A549 (cell line): Measurements from ENCODE around the gene YWHAB. TPM values are rescaled to one million over a fixed set of nuclear protein-coding genes. Genes with fewer than 3 reads are reported as not detected.

Experiments
- ATAC-seq, 2 experiments: fragments of 200-7000 bp in 1 of 2; fragments of >200 bp in 1 of 2; cut with Nextera tagmentation in 1 of 2; cut with Tn5 transposase in 1 of 2; 3 replicates each; pipeline versions ENCODE4 v1.8.0 to v1.9.1; 2018 to 2020; ENCODE audit warnings: mild to moderate bottlenecking in 1 of 2, moderate library complexity in 1 of 2
- CTCF ChIA-PET: fragments of 300-600 bp; sonication (Branson Sonifier 250); formaldehyde crosslinking; extraction: SDS; loops from one replicate; lab custom pipeline; 2021; ENCODE audit warnings: antibody characterized with exemption, inconsistent platforms; lab: Yijun Ruan, JAX
- POLR2A ChIA-PET: fragments of 350-600 bp; formaldehyde crosslinking; extraction: SDS; loops from one replicate; lab custom pipeline; 2021; ENCODE audit warnings: antibody characterized with exemption, inconsistent platforms; lab: Yijun Ruan, JAX
- DNase-seq, 2 experiments: peaks; one replicate each; pipeline versions ENCODE4 v3.0.0 to v3.0.0-alpha.2; 2011 to 2016; ENCODE audit warnings: low read depth in 1 of 2, low spot score in 1 of 2
- FAIRE-seq: peaks from 2 replicates; lab custom pipeline; 2011; peaks lifted over from hg19 to GRCh38; lab: Jason Lieb, UNC
- H3K27ac ChIP-seq, 2 experiments: fragments of >200 bp; sonication (Bioruptor Twin); formaldehyde crosslinking; 3 replicates each; pipeline ENCODE4 v1.5.1; 2016 to 2017
- H3K4me1 ChIP-seq: fragments of >200 bp; sonication (Bioruptor Twin); formaldehyde crosslinking; 3 replicates; pipeline ENCODE4 v1.6.1; 2016
- H3K4me2 ChIP-seq: fragments of >200 bp; sonication (Bioruptor Twin); formaldehyde crosslinking; 3 replicates; pipeline ENCODE4 v1.6.1; 2016
- H3K4me3 ChIP-seq: fragments of >200 bp; sonication (Bioruptor Twin); formaldehyde crosslinking; 3 replicates; pipeline ENCODE4 v1.5.1; 2016
- H3K9me3 ChIP-seq: fragments of >200 bp; sonication (Bioruptor Twin); formaldehyde crosslinking; 3 replicates; pipeline ENCODE4 v1.6.1; 2016
- CHD2 ChIP-seq: fragments of 150-350 bp; IDR thresholded peaks from 2 replicates; pipeline ENCODE4 v1.6.1; 2014; ENCODE audit warnings: low read length; ENCODE audit not compliant: partially characterized antibody
- FOSL2 ChIP-seq, 2 experiments: fragments of 450-650 bp in 1 of 2; fragments of >200 bp in 1 of 2; sonication (Bioruptor Twin) in 1 of 2; formaldehyde crosslinking; IDR thresholded peaks; 2 replicates each; pipeline versions ENCODE4 v1.5.0 to v1.6.1; 2016 to 2020; ENCODE audit warnings: mild to moderate bottlenecking in 1 of 2, moderate library complexity in 1 of 2
- HOXB13 ChIP-seq: fragments of 250-450 bp; sonication (Bioruptor Pico); IDR thresholded peaks from 2 replicates; pipeline ENCODE4 v1.5.0; 2020; ENCODE audit warnings: low read depth, mild to moderate bottlenecking, moderate library complexity
- JUN ChIP-seq, 2 experiments: fragments of >200 bp; sonication (Bioruptor Twin); formaldehyde crosslinking; IDR thresholded peaks; 2 replicates in 1 of 2; 3 replicates in 1 of 2; pipeline ENCODE4 v1.6.1; 2016 to 2017
- MAFK ChIP-seq: fragments of 450-650 bp; IDR thresholded peaks from 2 replicates; pipeline ENCODE4 v1.6.1; 2014; ENCODE audit not compliant: partially characterized antibody
- NPAS2 ChIP-seq: fragments of 250-450 bp; sonication (Bioruptor Pico); IDR thresholded peaks from 2 replicates; pipeline ENCODE4 v1.8.0; 2022; ENCODE audit warnings: mild to moderate bottlenecking, moderate library complexity, borderline replicate concordance
- NR3C1 ChIP-seq: fragments of >200 bp; sonication (Bioruptor Twin); formaldehyde crosslinking; IDR thresholded peaks from 3 replicates; pipeline ENCODE4 v1.6.1; 2017
- RAD21 ChIP-seq, 2 experiments: fragments of >200 bp in 1 of 2; sonication (Bioruptor Twin) in 1 of 2; formaldehyde crosslinking in 1 of 2; IDR thresholded peaks in 1 of 2; conservative IDR thresholded peaks in 1 of 2; 2 replicates in 1 of 2; 3 replicates in 1 of 2; pipeline ENCODE4 v1.6.1; 2012 to 2018; ENCODE audit warnings: inconsistent platforms in 1 of 2
- ZNF302 ChIP-seq: fragments of 250-450 bp; sonication (Bioruptor Pico); IDR thresholded peaks from 2 replicates; pipeline ENCODE4 v1.9.0; 2021; ENCODE audit warnings: inconsistent platforms, mild to moderate bottlenecking, moderate library complexity
- WGBS: methylation state at CpG from one replicate; pipeline ENCODE4 v1.1.6; 2017; ENCODE audit errors: missing lambda C conversion rate; 5-methylcytosine and 5-hydroxymethylcytosine counted together
- polyA plus RNA-seq, 4 experiments: library from polyadenylated mRNA; depleted of rRNA in 3 of 4; stranded (reverse); fragments of >200 nt; fragmentation: RNase III in 1 of 4; extraction: RNeasy Plus Mini Kit Qiagen cat#74134 plus additional on column Dnase treatment in 1 of 4; gene quantifications; 2 replicates in 3 of 4; 3 replicates in 1 of 4; pipeline ENCODE4 v1.2.3, GENCODE V29; 2011 to 2017
- TF ChIP-seq, protein P1 (sequence below): fragments of 450-650 bp; IDR thresholded peaks from 2 replicates; pipeline ENCODE4 v1.6.1; 2014; ENCODE audit warnings: antibody characterized with exemption
- TF ChIP-seq, protein P2 (sequence below): fragments of >200 bp; sonication (Bioruptor Twin); formaldehyde crosslinking; IDR thresholded peaks from 3 replicates; pipeline ENCODE4 v1.5.1; 2016

The YWHAB gene
- polyA plus RNA-seq, 2 of the 4 experiments (the other 2 are of a cell fraction), result 163 to 205 TPM

DNA sequence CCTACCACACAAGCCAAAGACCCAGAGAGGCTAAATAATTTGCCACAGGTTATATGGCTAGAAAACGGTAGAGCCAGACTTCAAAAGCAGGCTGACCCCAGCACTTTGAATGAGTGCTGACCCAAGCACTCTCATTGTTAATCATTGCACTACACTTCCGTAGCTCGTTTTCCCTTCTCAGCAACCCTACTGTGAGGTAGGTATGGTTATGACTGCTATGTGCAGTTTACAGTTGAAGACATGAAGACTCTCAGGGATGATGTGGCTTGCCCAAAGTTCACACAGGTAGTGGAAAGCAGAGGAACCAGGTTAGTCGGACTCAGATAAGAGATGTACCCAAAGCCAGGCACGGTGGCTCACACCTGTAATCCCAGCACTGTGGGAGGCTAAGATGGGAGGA, 41.6 kb upstream of the YWHAB start:
- peaks cover 12% of the 10 kb centered on the region for H3K9me3 ChIP-seq
- ChIA-PET CTCF (interaction anchor here (1.4 kb wide), 1 partner anchor 96 kb away, joined by 3 read pairs; no protein-coding TSS in a partner anchor), POLR2A (no interaction called here)
- no peak for DNase-seq
- FAIRE-seq, result no peak
- WGBS, result 25% methylated on average over 5 of the region's 5 CpGs
- no peak overlapping the region for H3K27ac ChIP-seq
- no peaks in the 10 kb centered on the region for H3K4me1 ChIP-seq
- H3K4me3 ChIP-seq, result no peak overlapping the region
- TF ChIP-seq HOXB13, result no peak
- TF ChIP-seq, protein P1, sequence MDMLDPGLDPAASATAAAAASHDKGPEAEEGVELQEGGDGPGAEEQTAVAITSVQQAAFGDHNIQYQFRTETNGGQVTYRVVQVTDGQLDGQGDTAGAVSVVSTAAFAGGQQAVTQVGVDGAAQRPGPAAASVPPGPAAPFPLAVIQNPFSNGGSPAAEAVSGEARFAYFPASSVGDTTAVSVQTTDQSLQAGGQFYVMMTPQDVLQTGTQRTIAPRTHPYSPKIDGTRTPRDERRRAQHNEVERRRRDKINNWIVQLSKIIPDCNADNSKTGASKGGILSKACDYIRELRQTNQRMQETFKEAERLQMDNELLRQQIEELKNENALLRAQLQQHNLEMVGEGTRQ, result no peak
- no peak for TF ChIP-seq JUN (IDR thresholded peaks at IDR 0.05)
- TF ChIP-seq NPAS2 (CRISPR knock-in tag), result no peak
- no peak for ATAC-seq
- no peak overlapping the region for H3K4me2 ChIP-seq

DNA sequence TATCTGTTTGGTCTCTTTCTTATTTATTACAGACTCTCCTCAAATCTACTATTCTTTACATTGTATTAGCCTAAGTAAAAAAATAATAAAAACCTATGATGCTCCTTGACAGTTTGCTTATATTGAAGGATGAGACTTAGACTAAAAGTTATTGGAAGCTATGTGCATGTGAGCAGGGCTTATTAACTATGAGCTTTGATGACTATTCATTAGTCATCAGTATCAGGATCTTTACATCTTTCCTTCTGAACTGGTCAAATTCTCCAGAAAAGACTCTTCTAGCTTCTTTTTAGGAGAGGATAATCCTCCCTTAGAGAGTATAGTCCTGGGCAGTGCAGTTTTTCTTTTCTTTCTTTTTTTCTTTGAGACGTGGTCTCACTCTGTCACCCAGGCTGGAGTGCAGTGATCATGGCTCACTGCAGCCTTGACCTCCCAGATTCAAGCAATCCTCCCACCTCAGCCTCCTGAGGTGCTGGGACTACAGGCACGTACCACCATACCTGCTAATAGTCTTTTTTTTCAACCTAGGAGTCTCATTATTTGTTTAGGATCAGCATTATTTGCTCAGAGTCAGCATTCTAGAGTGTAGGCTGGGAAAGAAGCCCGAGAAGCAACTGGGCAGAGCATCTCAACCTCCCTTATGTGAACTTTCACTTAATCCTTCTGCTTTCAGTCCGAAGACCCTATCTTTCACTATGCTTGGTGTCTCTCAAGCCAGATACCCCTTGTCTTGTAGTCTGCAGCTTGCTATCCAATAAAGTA, 37.1 kb upstream of the YWHAB start:
- POLR2A ChIA-PET, result no interaction called here
- FAIRE-seq (no peak), DNase-seq (no peak), ATAC-seq (no peak)
- CTCF ChIA-PET, result interaction anchor here (1.4 kb wide), 1 partner anchor 101 kb away, joined by 5 read pairs; no protein-coding TSS in a partner anchor
- 15% methylated on average over 4 of the region's 4 CpGs for WGBS
- Histone ChIP-seq H3K27ac (no peak overlapping the region), H3K4me3 (no peak overlapping the region), H3K4me1 (no peaks in the 10 kb centered on the region), H3K4me2 (no peak overlapping the region), H3K9me3 (no peaks in the 10 kb centered on the region)
- peak; percentile 73 for TF ChIP-seq MAFK
- no peak for TF ChIP-seq JUN (IDR thresholded peaks at IDR 0.05)
- TF ChIP-seq FOSL2 (IDR thresholded peaks at IDR 0.05), result no peak
- 0 out of 2 replicates have a peak, but pooled peaks have one; percentile 29 for TF ChIP-seq FOSL2 (CRISPR knock-in tag; IDR thresholded peaks at IDR 0.05)

DNA sequence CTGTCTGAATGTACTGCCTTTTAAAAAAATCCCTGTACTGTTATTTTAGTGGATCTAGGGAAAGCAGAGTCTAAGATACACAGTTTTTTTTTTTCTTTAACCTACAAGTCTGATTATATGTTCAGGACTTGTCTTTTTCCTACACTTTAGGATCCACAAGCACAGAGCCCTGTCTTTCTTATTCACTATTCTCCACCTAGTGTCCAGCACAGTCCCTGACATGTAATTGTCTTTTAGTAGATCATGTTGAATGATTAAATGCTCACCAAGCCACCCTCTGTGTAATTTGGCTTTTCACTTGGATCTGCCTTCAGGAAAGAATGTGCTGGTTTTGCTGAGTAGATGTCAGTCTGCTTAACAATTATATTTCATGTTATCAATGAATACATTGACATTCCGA, 35.8 kb upstream of the YWHAB start:
- TF ChIP-seq, protein P2, sequence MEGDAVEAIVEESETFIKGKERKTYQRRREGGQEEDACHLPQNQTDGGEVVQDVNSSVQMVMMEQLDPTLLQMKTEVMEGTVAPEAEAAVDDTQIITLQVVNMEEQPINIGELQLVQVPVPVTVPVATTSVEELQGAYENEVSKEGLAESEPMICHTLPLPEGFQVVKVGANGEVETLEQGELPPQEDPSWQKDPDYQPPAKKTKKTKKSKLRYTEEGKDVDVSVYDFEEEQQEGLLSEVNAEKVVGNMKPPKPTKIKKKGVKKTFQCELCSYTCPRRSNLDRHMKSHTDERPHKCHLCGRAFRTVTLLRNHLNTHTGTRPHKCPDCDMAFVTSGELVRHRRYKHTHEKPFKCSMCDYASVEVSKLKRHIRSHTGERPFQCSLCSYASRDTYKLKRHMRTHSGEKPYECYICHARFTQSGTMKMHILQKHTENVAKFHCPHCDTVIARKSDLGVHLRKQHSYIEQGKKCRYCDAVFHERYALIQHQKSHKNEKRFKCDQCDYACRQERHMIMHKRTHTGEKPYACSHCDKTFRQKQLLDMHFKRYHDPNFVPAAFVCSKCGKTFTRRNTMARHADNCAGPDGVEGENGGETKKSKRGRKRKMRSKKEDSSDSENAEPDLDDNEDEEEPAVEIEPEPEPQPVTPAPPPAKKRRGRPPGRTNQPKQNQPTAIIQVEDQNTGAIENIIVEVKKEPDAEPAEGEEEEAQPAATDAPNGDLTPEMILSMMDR, result no peak
- TF ChIP-seq RAD21 (conservative IDR thresholded peaks at IDR 0.05 in 1 of 2, IDR thresholded peaks at IDR 0.05 in 1 of 2), result 0 out of 5 replicates have a peak, but pooled peaks of 1 of the 2 experiments have one; percentile 8
- Histone ChIP-seq H3K4me3 (no peak overlapping the region), H3K4me2 (no peak overlapping the region), H3K27ac (no peak overlapping the region), H3K4me1 (no peaks in the 10 kb centered on the region), H3K9me3 (no peaks in the 10 kb centered on the region)
- DNase-seq (peak in 1 of 2 experiments; percentile 26), FAIRE-seq (no peak), ATAC-seq (peak; percentile 59 to 66; a peak in 4 of 6 replicates)
- 12% methylated on average over 1 of the region's 1 CpG for WGBS
- ChIA-PET CTCF (interaction anchor here (1.1 to 1.5 kb wide), 2 partner anchors 18 to 102 kb away, joined by 4 to 7 read pairs; no protein-coding TSS in a partner anchor), POLR2A (no interaction called here)

DNA sequence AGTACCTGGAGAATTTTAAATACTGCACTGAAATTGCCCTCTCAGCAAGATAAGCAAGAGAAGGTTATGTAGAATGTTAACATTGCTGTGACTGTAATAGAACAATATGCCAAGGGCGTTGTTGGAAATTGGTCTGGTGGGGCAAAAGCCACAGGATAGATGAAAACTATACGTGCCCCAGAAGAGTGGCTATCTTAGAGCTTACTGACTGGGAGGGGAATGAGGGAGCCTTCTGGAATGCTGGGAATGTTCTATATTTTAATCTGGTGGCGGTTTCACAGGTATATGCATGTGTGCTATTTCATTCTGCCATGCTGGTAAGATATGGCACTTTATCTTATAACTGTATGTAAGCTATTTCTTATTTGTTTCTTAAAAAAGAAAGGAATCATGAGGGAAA, 35.2 kb upstream of the YWHAB start:
- CTCF ChIA-PET, result interaction anchor here (1.0 to 1.5 kb wide), 3 partner anchors 17 to 103 kb away, joined by 3 to 7 read pairs (median 4); no protein-coding TSS in a partner anchor
- WGBS, result 23% methylated on average over 3 of the region's 3 CpGs
- Histone ChIP-seq H3K9me3 (no peaks in the 10 kb centered on the region), H3K4me1 (no peaks in the 10 kb centered on the region)
- no peak for ATAC-seq
- TF ChIP-seq MAFK (peak; percentile 14), NR3C1 (no peak)
- TF ChIP-seq, all 56 proteins: peak for 1
- FAIRE-seq (no peak), DNase-seq (no peak)
- Histone ChIP-seq H3K4me3 (no peak overlapping the region), H3K4me2 (no peak overlapping the region), H3K27ac (no peak overlapping the region)
- POLR2A ChIA-PET, result no interaction called here

DNA sequence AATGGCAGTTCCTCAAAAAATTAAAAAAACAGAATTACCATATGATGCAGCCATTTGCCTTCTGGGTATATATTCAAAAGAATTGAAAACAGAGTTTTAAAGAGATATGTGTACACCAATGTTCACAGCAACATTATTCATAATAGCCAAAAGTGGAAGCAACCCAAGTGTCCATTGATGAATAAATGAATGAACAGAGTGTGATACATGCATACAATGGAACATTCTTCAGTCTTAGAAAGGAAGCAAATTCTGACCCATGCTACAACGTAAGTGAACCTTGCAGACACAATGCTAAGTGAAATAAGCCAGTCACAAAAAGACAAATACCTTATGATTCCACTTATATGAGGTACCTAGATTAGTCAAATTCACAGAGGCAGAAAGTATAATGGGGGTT, 34.7 kb upstream of the YWHAB start:
- H3K4me1 ChIP-seq, result no peaks in the 10 kb centered on the region
- DNase-seq (no peak), FAIRE-seq (peak; percentile 54), ATAC-seq (no peak)
- TF ChIP-seq CHD2 (no peak), ZNF302 (no peak)
- no peak overlapping the region for H3K4me3 ChIP-seq
- POLR2A ChIA-PET, result no interaction called here
- CTCF ChIA-PET, result interaction anchor here (1.0 to 1.5 kb wide), 3 partner anchors 16 to 103 kb away, joined by 3 to 7 read pairs (median 4); no protein-coding TSS in a partner anchor
- no peak overlapping the region for H3K27ac ChIP-seq
- no peaks in the 10 kb centered on the region for H3K9me3 ChIP-seq
- 25% methylated on average over 1 of the region's 1 CpG for WGBS
- no peak overlapping the region for H3K4me2 ChIP-seq
